HG02981 (cell line): ENCODE data around the gene ZCCHC17.

ENCODE experiments used
- ATAC-seq: cut with Tn5 transposase; IDR thresholded peaks from one replicate; pipeline ENCODE4 v1.9.1; 2021; ENCODE audit warnings: mild to moderate bottlenecking, moderate library complexity; ENCODE audit not compliant: unreplicated experiment

ZCCHC17 gene

DNA sequence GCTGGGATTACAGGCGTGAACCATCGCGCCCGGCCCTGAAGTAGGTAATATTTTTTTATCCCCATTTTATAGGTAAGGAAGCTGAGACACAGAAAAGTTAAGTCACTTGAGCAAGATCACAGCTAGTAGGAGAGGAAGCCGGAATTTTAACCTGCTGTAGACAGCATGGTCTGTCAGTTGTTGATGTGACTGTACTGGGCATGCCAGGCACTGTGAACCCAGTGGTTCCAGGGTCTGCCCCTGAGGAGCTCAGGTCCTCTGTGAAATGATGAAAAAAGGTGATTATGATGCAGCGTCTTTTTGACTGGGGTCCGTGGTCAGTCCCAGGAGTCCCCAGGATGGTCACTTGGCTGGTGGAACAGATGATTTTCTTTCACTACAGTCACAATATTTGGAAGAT, 92.8 kb downstream of the ZCCHC17 start:
- no peak for ATAC-seq

GRCh38 chr1:31390071-31390470, 93.2 kb downstream of the ZCCHC17 start:
- ATAC-seq = no peak

DNA sequence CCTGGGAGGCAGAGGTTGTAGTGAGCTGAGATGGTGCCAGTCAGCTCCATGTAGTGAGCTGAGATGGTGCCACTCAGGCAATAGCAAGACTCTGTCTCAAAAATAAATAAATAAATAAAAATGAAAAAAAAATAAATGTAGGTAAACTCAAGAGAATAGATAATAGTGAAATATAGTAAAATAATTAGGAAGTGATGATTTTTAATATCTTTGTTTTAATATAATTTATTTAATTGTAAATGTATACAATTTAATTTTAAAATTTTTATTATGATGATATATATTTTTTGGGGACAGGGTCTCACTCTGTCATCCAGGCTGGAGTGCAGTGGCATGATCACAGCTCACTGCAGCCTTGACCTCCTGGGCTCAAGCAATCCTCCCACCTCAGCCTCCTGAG, 96.6 kb downstream of the ZCCHC17 start:
- ATAC-seq = no peak

DNA sequence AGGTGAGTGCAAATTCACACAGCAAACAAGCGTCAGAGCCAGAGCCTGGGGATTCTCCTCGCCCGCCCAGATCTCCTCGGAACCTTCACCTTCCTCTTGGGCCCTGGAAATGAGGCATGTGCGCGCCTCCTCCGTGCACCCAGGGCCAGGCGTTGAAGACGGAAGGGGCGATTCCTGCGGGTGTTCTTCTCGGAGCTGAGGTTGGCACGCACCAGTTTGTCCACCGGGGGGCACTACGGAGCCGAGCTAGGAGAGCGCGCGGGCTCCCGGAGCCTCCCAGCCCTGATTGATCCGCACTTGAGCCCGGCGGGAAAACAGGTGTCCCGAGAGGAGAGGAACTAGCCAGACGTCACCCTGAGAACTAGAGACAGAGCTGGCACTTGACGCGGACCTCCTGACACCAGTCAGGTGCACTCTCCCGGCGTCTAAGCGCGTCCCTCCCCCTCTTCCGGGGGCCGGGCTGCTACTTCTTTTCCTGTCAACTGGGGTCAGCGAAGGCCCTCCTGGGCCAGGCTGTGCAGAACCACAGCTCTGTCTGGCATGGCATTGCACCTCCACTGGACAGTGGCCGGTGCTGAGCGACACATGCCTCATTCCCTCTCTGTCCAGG, 97.9 kb downstream of the ZCCHC17 start:
- peak; percentile 61 for ATAC-seq

GRCh38 chr1:31396633-31397351, 100.0 kb downstream of the ZCCHC17 start:
- no peak for ATAC-seq

DNA sequence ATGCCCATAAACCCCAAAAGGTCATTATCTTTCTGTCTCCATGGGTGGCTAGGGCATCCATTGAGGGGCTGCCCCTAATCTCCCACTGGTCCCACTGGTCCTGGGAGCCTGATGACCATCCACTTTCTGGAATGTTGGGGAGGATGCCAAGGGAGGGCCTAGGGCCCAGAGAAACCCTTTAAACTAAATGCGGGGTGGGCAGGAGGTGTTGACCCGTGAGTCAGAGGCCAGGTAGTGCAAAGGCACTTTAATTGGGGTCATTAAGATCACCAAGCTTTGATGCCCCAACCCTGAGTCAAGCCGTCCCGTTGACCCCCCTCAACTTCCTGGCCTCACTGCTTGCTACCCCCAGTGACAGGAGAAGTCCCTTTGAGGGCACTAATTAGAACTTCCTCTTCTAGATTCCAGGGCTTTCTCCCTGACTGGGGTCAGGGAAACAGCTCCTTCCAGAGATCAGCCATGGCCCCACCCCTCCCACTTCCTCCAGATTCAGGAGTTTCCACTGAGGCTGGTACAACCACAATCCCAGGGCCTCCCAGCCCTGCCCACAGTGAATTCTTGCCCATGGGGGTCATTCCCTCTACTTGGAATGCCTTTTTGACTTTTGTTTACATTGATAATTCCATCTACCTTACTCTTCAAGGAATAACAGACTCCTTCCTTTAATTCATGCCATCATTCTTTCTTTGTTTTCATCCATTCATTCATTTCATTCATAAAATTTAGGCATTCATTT, 100.7 kb downstream of the ZCCHC17 start:
- no peak for ATAC-seq

DNA sequence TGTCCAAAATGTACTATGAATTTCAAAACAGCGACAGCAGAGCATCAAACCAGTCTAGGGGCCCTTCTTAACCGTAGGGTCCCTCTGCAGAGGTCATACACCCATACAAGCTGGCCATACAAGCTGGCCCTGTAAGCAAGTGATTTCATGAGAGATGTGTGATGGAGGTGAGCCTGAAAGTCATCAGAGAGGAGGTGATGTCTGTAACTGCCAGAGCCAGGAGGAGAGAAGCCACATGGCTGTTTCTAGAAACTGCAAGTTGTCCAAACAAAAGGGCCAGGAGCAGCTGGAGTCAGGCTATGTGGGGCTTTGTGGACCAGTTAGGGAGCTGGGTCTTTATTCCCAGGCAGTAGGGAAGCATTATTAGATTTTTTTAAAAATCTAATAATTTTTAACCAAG, 101.4 kb downstream of the ZCCHC17 start:
- ATAC-seq = no peak

- ATAC-seq = no peak
These were observed 103.1 kb downstream of the ZCCHC17 start for GRCh38 chr1:31399976-31400375.

GRCh38 chr1:31400393-31400792, 103.6 kb downstream of the ZCCHC17 start:
- no peak for ATAC-seq

DNA sequence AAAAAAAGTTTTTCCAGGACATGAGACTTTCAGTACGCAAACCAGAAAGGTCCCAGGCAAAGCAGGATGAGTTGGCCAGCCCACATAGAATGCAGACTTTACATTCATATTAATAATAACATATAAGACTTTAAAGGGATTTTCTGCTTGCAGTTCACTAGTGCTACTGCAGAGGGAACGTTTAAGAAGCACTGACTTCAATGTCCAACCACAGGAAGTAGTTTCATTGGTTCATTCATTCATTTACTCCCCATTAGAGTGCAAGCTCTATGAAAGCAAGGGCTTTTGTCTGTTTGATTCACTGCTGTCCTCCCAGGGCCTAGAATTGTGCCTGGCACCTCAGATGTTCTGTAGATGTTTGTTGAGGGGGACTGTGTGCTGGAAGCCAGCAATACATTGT, 104.4 kb downstream of the ZCCHC17 start:
- ATAC-seq = no peak

DNA sequence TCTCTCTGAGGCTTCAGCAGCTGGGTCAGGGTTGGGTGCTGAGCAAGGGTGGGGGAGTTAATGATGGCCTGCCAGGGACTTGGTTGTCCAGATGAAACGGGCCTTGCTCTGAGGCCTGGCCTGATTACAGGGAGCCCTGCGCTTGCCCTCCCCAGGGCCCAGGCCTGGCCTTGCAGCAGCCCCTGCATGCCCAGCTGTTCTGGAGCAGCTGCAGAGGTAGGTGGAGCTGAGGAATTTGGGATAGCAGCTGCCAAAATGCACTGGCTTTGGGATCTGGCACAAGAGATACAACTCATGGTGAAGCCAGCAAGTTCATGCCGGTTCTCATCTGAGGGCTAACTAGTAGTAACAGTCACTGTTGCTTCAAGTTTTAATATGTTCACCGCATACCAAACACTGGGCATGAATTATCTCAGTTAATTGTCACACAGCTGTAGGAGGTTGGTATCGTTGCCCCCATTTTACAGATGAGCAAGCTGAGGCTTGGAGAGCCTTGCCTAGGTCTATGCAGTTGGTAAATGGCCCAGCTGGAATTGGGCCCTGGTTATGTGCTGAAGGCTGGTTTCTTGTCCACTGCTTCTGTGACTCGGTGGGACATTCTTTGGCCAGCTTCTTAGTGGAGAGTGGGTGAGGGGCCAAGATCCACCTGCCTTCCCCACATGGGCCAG, 108.9 kb downstream of the ZCCHC17 start:
- ATAC-seq = no peak

- ATAC-seq = no peak
These were observed 110.3 kb downstream of the ZCCHC17 start for GRCh38 chr1:31407029-31407626.

DNA sequence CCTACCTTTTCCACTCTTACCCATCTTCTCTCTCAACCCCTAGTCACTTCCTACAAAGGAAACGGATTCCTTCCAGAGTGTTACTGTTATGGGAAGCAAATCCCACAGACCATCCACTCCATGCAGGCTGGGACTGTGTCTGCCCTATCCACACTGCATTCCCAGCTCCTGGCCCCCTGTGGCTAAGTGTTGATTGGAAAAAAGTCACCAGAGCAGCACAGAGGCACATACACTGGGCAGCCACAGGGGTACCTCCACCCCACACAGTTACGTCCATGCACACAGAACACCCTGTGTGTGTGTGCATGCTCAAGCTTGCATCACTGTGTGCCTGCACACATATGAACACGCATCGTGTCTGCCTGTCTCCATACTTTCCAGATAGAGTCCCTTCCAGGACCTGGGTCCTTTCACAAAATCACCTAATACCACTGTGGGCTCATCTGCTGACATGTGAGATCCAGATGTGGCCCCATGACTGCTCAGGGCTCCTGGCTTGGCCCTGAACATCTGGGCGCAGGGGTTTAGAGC, 112.0 kb downstream of the ZCCHC17 start:
- no peak for ATAC-seq

GRCh38 chr1:31409946-31410858, 113.4 kb downstream of the ZCCHC17 start:
- no peak for ATAC-seq

DNA sequence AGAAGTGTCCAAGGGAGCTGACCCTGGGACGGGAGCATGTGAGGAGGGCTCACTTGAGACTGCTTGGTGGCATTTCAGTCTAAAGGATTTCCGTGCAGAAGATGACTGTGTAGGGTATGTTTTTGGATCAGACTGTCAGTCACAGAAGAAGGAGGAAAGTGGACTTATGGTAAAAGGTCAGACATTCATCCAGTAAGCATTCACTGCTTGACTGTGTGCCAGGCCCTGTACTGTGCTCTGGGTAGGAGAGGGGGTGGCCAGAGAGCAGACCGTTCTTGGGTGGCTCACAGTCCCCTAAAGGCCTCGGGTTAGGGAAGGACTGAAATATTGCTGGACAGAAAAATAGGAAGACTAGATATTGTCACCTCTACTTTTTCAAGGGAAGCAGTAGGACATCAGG, 114.0 kb downstream of the ZCCHC17 start:
- no peak for ATAC-seq

- no peak for ATAC-seq
These were observed 115.4 kb downstream of the ZCCHC17 start for GRCh38 chr1:31412205-31412604.

- ATAC-seq = no peak
These were observed 116.0 kb downstream of the ZCCHC17 start, which contains the start of gene SERINC2 for GRCh38 chr1:31412732-31413404. Gene SERINC2 (plus strand): TSS chr1:31413213. CDS start chr1:31413266, 53 bp downstream.

DNA sequence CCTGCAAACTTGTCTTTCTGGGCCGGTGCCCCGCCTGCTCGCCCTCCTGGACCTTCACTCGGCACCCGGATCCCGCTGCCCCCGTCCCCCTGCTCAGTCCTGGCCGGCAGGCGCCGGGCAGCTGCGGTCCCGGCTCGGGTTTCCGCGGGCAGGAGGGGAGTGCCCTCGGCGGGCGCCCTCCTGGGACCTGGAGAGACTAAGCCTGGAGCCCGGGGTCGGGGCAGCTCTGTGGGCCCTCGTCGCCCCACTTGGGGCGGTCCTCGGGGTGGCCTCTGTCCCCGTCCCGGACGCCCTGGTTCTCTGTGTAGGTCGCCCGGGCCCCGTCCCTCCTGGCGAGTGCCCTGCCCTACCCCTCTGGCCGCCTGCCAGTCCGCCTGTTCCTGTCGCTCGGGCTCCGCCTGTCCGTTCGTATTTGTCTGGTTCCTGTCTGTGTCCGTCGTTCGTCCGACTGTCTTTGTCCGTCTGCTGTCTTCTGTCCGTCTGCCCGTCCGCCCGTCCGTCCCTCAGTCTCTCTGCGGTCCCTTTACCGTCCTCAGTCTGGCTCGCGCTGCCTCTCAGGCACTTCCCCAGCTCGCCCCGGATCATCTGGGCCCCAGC, 116.7 kb downstream of the ZCCHC17 start:
- ATAC-seq = no peak
